ENCODE data around the gene TEPSIN. TPM values are rescaled to one million over a fixed set of nuclear protein-coding genes. Genes with fewer than 3 reads are reported as not detected.

Gene TEPSIN
- total RNA-seq, 1 experiment from 2014 or later: 40.7 TPM

DNA sequence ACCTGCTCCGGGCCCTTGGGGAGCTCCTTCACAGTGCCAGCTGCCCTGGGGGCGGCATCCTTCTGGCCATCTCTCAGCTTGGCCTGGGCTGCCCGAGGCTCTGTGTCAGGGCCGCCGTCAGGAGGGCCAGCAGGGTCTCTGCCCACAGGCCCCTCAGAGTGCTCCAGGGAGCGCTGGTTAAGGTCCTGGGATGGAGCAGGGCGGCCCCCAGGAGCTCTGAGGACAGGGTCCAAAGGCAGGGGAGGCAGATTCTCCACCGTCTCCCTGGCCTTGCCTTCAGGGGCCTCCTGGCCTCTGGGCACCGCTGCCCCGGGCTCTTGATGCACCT, 7.5 kb upstream of the TEPSIN start:
- Mint-ChIP-seq H3K27me3 (ENCODE audit: low read depth) (no peaks in the 10 kb centered on the region), H3K9me3 (no peaks in the 10 kb centered on the region), H3K4me1 (peaks cover 11% of the 10 kb centered on the region), H3K4me3 (no peak overlapping the region), H3K36me3 (no peaks in the 10 kb centered on the region), H3K27ac (no peak overlapping the region)
- ChIA-PET CTCF (no interaction called here), POLR2A (no interaction called here)
- ATAC-seq: no peak
- TF ChIP-seq PRRX2 (CRISPR knock-in tag; IDR thresholded peaks at IDR 0.05) (no peak), ZBTB21 (CRISPR knock-in tag; IDR thresholded peaks at IDR 0.05; ENCODE audit: borderline replicate concordance) (no peak), EMX1 (CRISPR knock-in tag; IDR thresholded peaks at IDR 0.05) (no peak), CREB1 (CRISPR knock-in tag; IDR thresholded peaks at IDR 0.05) (no peak), NFE2L1 (CRISPR knock-in tag; IDR thresholded peaks at IDR 0.05) (no peak), FOXP1 (CRISPR knock-in tag; IDR thresholded peaks at IDR 0.05; ENCODE audit: borderline replicate concordance) (no peak), ZNF317 (CRISPR knock-in tag; IDR thresholded peaks at IDR 0.05; ENCODE audit: borderline replicate concordance, low read depth) (no peak), NR1H2 (CRISPR knock-in tag; IDR thresholded peaks at IDR 0.05) (no peak), KAT7 (CRISPR knock-in tag; IDR thresholded peaks at IDR 0.05; ENCODE audit: borderline replicate concordance) (no peak), JUN (CRISPR knock-in tag; IDR thresholded peaks at IDR 0.05) (no peak)
- TF ChIP-seq, protein P1, sequence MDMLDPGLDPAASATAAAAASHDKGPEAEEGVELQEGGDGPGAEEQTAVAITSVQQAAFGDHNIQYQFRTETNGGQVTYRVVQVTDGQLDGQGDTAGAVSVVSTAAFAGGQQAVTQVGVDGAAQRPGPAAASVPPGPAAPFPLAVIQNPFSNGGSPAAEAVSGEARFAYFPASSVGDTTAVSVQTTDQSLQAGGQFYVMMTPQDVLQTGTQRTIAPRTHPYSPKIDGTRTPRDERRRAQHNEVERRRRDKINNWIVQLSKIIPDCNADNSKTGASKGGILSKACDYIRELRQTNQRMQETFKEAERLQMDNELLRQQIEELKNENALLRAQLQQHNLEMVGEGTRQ (CRISPR knock-in tag; IDR thresholded peaks at IDR 0.05): no peak
- TF ChIP-seq, protein P2, sequence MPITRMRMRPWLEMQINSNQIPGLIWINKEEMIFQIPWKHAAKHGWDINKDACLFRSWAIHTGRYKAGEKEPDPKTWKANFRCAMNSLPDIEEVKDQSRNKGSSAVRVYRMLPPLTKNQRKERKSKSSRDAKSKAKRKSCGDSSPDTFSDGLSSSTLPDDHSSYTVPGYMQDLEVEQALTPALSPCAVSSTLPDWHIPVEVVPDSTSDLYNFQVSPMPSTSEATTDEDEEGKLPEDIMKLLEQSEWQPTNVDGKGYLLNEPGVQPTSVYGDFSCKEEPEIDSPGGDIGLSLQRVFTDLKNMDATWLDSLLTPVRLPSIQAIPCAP (CRISPR knock-in tag; IDR thresholded peaks at IDR 0.05): no peak
- TF ChIP-seq, protein P3, sequence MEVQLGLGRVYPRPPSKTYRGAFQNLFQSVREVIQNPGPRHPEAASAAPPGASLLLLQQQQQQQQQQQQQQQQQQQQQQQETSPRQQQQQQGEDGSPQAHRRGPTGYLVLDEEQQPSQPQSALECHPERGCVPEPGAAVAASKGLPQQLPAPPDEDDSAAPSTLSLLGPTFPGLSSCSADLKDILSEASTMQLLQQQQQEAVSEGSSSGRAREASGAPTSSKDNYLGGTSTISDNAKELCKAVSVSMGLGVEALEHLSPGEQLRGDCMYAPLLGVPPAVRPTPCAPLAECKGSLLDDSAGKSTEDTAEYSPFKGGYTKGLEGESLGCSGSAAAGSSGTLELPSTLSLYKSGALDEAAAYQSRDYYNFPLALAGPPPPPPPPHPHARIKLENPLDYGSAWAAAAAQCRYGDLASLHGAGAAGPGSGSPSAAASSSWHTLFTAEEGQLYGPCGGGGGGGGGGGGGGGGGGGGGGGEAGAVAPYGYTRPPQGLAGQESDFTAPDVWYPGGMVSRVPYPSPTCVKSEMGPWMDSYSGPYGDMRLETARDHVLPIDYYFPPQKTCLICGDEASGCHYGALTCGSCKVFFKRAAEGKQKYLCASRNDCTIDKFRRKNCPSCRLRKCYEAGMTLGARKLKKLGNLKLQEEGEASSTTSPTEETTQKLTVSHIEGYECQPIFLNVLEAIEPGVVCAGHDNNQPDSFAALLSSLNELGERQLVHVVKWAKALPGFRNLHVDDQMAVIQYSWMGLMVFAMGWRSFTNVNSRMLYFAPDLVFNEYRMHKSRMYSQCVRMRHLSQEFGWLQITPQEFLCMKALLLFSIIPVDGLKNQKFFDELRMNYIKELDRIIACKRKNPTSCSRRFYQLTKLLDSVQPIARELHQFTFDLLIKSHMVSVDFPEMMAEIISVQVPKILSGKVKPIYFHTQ (CRISPR knock-in tag; IDR thresholded peaks at IDR 0.05): no peak
- TF ChIP-seq, protein P4, sequence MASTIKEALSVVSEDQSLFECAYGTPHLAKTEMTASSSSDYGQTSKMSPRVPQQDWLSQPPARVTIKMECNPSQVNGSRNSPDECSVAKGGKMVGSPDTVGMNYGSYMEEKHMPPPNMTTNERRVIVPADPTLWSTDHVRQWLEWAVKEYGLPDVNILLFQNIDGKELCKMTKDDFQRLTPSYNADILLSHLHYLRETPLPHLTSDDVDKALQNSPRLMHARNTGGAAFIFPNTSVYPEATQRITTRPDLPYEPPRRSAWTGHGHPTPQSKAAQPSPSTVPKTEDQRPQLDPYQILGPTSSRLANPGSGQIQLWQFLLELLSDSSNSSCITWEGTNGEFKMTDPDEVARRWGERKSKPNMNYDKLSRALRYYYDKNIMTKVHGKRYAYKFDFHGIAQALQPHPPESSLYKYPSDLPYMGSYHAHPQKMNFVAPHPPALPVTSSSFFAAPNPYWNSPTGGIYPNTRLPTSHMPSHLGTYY (CRISPR knock-in tag; IDR thresholded peaks at IDR 0.05): no peak
- TF ChIP-seq, protein P5, sequence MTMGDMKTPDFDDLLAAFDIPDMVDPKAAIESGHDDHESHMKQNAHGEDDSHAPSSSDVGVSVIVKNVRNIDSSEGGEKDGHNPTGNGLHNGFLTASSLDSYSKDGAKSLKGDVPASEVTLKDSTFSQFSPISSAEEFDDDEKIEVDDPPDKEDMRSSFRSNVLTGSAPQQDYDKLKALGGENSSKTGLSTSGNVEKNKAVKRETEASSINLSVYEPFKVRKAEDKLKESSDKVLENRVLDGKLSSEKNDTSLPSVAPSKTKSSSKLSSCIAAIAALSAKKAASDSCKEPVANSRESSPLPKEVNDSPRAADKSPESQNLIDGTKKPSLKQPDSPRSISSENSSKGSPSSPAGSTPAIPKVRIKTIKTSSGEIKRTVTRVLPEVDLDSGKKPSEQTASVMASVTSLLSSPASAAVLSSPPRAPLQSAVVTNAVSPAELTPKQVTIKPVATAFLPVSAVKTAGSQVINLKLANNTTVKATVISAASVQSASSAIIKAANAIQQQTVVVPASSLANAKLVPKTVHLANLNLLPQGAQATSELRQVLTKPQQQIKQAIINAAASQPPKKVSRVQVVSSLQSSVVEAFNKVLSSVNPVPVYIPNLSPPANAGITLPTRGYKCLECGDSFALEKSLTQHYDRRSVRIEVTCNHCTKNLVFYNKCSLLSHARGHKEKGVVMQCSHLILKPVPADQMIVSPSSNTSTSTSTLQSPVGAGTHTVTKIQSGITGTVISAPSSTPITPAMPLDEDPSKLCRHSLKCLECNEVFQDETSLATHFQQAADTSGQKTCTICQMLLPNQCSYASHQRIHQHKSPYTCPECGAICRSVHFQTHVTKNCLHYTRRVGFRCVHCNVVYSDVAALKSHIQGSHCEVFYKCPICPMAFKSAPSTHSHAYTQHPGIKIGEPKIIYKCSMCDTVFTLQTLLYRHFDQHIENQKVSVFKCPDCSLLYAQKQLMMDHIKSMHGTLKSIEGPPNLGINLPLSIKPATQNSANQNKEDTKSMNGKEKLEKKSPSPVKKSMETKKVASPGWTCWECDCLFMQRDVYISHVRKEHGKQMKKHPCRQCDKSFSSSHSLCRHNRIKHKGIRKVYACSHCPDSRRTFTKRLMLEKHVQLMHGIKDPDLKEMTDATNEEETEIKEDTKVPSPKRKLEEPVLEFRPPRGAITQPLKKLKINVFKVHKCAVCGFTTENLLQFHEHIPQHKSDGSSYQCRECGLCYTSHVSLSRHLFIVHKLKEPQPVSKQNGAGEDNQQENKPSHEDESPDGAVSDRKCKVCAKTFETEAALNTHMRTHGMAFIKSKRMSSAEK (CRISPR knock-in tag; IDR thresholded peaks at IDR 0.05; ENCODE audit: borderline replicate concordance): no peak
- TF ChIP-seq, protein P6, sequence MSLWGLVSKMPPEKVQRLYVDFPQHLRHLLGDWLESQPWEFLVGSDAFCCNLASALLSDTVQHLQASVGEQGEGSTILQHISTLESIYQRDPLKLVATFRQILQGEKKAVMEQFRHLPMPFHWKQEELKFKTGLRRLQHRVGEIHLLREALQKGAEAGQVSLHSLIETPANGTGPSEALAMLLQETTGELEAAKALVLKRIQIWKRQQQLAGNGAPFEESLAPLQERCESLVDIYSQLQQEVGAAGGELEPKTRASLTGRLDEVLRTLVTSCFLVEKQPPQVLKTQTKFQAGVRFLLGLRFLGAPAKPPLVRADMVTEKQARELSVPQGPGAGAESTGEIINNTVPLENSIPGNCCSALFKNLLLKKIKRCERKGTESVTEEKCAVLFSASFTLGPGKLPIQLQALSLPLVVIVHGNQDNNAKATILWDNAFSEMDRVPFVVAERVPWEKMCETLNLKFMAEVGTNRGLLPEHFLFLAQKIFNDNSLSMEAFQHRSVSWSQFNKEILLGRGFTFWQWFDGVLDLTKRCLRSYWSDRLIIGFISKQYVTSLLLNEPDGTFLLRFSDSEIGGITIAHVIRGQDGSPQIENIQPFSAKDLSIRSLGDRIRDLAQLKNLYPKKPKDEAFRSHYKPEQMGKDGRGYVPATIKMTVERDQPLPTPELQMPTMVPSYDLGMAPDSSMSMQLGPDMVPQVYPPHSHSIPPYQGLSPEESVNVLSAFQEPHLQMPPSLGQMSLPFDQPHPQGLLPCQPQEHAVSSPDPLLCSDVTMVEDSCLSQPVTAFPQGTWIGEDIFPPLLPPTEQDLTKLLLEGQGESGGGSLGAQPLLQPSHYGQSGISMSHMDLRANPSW (CRISPR knock-in tag; conservative IDR thresholded peaks at IDR 0.05; ENCODE audit: low read depth): no peak
- DNase-seq (ENCODE audit: low spot score): no peak

Measured in WTC11 (cell line).